ENCODE measurements around the gene LRRD1.
"Not testable (repeated sequence)": the region's sequence is repeated elsewhere in the genome, so short reads cannot be mapped to it uniquely, and the experiment has no call there.

LRRD1 gene

GRCh38 chr7:92142791-92143190, 36.2 kb downstream of the LRRD1 start:
- in situ Hi-C loops (cut with HindIII; ENCODE audit: low sequenced_read_pairs): not testable (repeated sequence)

DNA sequence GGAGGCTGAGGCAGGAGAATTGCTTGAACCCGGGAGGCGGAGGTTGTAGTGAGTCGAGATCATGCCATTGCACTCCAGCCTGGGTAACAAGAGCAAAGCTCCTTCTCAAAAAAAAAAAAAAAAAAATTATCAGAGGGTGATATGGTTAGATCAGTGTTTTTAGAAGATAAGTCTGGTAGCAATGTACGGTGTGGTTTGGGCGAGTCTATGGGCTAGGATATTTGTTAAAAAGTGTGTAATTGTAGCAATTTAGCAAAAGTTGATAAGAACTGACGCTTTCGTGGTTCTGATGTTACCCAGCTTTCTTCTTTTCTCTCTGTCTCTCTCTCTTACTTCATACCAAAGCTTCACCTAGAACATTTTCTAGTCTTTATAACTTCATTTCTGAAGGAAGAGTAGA, 37.8 kb downstream of the LRRD1 start:
- in situ Hi-C loops (cut with HindIII; ENCODE audit: low sequenced_read_pairs): no loop called here

GRCh38 chr7:92137557-92137956, 41.4 kb downstream of the LRRD1 start:
- in situ Hi-C loops (cut with HindIII; ENCODE audit: low sequenced_read_pairs): no loop called here

DNA sequence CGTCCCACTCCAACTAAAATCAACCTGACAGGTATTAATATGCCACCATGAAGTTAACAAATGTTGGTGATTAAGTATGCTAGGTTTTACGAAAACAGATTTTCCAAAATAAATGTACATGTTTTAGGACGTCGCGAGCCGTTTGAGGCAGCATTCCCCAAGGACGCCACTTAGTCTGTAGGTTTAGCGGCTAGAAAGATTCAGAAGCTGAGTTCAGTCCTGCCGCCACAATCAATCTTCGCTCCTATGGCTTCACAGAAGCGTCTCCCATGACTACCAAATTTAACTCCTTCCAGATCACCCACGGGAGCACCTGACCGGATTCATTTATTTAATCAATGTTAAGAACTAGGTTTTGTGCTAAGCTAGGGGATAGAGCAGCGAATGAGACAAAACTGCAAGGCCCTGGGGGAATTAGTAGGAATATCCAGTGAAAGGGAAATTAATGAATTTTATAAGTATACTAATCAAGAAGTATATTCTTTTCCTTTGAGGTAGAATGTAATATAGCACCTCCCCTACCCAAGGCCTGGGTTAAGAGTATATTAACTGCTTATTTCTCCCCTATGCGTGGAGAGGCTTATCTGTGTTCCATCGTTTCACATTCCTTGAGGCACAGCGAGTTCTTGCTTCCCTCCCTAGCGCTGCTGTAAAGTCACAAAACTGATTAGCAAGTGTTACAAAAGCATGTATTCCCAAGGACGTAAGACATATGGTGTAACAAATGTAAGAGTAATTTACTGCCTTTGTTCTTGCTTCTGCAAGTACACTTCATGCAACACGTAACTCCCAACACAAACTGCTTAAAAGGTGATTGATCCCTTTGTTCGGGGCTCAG, 43.7 kb downstream of the LRRD1 start:
- in situ Hi-C loops (cut with HindIII; ENCODE audit: low sequenced_read_pairs): no loop called here

- in situ Hi-C loops (cut with HindIII; ENCODE audit: low sequenced_read_pairs): no loop called here
Observed at GRCh38 chr7:92134271-92135051, 44.5 kb downstream of the LRRD1 start, which contains the start of gene CYP51A1. Gene CYP51A1 (minus strand): TSS chr7:92134477. CDS start chr7:92134364, 113 bp downstream.

DNA sequence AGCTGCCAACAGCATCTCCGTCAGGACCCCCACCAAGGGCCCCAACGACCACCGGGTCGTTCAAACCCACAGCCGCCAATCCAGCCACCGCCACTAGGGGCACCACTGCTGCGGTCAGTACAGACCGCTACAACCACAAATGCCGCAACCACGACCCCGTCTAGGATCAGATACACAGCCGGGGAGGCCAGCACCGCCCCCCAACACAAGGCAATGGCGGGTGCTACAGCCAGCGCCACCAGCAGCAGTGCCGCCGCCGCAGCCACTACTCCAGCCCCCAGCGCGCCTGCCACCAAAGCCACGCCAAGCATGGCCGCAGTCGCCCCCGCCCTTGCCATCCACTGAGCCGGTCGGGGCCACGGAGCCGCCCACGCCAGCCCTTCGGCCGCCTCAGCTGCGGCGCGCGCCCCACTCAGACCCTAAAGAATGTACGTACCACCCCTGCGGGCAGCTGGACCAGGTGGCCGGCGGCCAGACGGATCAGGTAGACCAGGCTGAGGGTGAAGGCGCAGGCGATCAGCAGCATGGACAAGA, 45.1 kb downstream of the LRRD1 start:
- in situ Hi-C loops (cut with HindIII; ENCODE audit: low sequenced_read_pairs): no loop called here

DNA sequence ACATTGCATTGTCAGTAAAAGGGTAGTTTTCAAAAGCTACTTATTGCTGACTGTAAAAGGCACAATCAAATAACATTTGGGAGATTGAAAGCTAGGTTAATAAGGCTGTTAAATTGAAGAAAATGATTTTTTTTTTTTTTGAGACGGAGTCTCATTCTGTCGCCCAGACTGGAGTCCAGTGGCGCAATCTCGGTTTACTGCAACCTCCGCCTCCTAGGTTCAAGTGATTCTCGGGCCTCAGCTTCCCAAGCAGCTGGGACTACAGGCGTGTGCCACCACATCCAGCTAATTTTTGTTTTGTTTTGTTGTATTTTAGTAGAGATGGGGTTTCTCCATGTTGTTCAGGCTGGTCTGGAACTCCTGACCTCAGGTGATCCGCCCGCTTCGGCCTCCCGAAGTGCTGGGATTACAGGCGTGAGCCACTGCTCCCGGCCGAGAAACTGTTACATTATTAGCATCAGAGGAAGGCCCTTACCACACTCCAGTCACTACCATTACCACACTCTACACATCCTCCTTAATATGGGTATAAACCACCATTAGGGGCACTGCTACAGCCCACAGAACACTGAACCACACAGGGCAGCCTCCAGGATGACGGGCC, 45.7 kb downstream of the LRRD1 start:
- in situ Hi-C loops (cut with HindIII; ENCODE audit: low sequenced_read_pairs): no loop called here

DNA sequence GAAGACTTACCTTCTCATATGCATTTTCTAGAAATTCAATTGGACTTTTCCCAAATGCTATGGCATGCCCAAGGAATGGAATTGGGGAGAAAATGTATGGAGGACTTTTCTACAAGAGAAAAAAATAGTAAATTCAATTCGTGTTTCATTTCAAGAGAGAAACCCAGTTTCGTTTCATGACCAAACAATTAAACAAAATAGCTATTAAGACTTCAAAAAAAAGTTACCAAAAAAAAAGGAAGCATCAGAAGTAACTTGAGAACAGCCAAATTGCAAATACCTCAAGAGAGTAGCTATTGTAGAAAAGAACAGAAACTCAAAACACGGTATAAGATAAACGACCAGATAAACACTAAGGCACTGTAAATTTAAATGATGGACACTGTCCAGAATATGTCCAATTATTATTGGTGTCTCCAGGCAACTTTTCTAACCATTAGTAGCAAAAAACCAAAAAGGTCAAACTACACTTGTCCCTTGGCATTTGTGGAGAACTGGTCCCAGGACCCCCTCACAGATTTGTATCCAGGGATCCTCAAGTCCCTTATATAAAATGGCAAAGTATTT, 47.1 kb downstream of the LRRD1 start:
- in situ Hi-C loops (cut with HindIII; ENCODE audit: low sequenced_read_pairs): no loop called here

DNA sequence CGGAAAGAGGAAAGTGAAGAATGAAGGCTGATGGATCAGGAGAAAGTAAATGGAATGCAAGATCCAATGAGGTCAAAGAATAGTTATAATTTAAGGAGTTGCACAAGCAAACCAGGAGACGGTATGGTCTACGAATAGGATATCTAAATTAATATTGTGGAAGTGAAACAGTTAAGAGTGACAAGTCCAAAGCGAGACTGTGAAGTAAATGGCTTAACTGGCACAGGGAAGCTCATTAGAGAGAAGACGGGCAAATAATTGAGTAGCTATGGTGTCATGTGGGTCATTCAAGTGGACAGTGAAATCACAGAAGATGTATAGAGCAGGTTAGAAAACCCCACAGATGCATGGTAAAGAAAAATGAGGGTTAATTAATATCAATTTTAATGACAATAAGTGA, 47.8 kb downstream of the LRRD1 start:
- in situ Hi-C loops (cut with HindIII; ENCODE audit: low sequenced_read_pairs): no loop called here

DNA sequence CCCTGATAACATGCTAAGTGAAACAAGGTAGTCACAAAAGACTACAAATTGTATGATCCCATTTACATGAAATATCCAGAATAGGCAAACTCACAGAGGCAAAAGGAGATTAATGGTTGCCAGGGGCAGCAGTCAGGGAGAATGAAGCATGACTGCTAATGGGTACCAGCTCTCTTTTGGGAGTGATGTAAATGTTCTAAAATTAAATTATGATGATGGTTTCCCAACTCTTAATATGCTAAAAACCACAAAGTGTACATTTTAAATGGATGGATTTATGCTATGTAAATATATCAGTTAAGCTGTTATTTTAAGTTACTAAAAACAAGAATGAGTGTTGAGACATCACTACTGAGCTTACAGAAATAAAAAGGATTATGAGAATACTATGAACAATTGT, 57.3 kb downstream of the LRRD1 start:
- in situ Hi-C loops (cut with HindIII; ENCODE audit: low sequenced_read_pairs): no loop called here

DNA sequence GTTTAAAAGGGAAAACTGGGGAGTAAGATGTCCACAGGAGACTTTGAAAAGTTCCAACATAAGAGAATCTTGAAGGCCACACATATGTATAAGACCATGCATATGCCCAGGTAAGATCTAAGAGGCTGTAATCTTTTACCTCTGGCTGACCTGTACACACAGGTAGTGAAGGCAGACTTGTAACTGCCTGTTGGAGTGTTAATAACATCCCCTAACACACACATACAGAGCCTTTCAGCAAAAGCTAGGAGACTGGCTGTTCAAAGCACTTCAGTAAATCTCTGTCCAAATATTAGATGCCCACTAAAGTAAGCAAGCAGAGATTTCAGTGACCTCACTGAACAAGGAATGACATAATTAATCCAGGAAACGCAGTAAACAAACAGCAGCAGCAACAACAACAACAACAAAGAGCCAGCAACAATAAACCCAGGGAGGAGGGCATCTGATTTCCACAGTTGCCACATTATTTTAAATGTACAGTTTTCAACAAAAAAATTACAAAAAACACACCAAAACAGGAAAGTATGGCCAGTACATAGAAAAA, 59.7 kb downstream of the LRRD1 start:
- in situ Hi-C loops (cut with HindIII; ENCODE audit: low sequenced_read_pairs): no loop called here

GRCh38 chr7:92116949-92117348, 62.0 kb downstream of the LRRD1 start:
- in situ Hi-C loops (cut with HindIII; ENCODE audit: low sequenced_read_pairs): no loop called here

GRCh38 chr7:92115821-92116220, 63.1 kb downstream of the LRRD1 start:
- in situ Hi-C loops (cut with HindIII; ENCODE audit: low sequenced_read_pairs): no loop called here

DNA sequence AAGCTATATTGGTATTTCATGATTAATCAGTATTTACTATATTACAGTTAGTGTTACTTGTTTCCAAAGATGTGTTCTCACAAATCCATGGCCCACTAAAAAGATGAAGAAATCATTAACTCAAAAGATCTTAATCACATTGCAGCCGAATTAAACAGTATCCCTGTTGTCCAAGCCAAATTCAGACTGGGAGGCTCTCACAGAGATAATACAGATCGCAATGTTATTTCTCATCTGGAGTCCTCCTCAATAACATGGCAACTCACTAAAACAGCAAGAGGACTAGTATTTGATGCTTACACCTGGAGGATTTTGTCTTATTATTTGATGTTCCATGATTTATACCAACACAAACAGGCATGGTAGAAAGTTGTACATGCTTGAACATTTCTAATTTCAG, 68.1 kb downstream of the LRRD1 start:
- in situ Hi-C loops (cut with HindIII; ENCODE audit: low sequenced_read_pairs): no loop called here

DNA sequence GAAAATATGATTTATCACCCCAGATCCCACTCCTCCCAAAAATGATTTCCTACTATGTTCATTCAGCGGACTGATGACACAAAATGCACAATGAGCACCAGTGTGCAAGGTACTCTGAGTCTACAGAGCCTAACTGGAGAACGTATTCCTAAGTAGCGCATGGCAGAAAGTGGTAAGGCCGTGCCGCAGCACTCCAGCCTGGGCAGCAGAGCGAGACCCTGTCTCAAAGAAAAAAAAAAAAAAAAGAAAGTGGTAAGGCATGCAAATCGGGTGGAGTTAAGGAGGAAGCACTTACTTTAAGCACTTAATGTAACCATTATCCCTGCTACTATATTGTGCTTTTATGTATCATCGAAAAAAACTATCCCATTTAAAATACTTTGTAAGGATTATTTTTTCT, 70.1 kb downstream of the LRRD1 start:
- in situ Hi-C loops (cut with HindIII; ENCODE audit: low sequenced_read_pairs): no loop called here

- in situ Hi-C loops (cut with HindIII; ENCODE audit: low sequenced_read_pairs): not testable (repeated sequence)
Observed at GRCh38 chr7:92102862-92103261, 76.1 kb downstream of the LRRD1 start.

- in situ Hi-C loops (cut with HindIII; ENCODE audit: low sequenced_read_pairs): no loop called here
Observed at GRCh38 chr7:92100534-92100933, 78.4 kb downstream of the LRRD1 start.

GRCh38 chr7:92095380-92095779, 83.6 kb downstream of the LRRD1 start:
- in situ Hi-C loops (cut with HindIII; ENCODE audit: low sequenced_read_pairs): no loop called here

Measured in endothelial cell of hepatic sinusoid (primary cell).